Natural killer cell (primary cell): ENCODE data around the gene SLC35F1. TPM values are rescaled to one million over a fixed set of nuclear protein-coding genes. Genes with fewer than 3 reads are reported as not detected.

Source experiments
- ATAC-seq, 3 donors: fragments of 150-1000 bp in 2 of 3; fragments of 200-7000 bp in 1 of 3; cut with Tn5 transposase; 1 replicate in 1 of 3; 2 replicates in 2 of 3; pipeline ENCODE4 v1.10.0; 2021; ENCODE audit warnings: mild to moderate bottlenecking in 2 of 3, moderate library complexity in 2 of 3
- DNase-seq, 2 donors: peaks; one replicate each; pipeline versions ENCODE4 v3.0.0 to v3.0.0-alpha.2; 2013 to 2021; ENCODE audit warnings: mixed read lengths in 1 of 2
- H3K27ac ChIP-seq: one replicate; pipeline ENCODE4 v1.5.1; 2013; ENCODE audit warnings: mild to moderate bottlenecking, low read length
- H3K27me3 ChIP-seq: one replicate; pipeline ENCODE4 v1.6.1; 2013; ENCODE audit warnings: low read length; ENCODE audit not compliant: control insufficient read depth, insufficient read depth
- H3K36me3 ChIP-seq: one replicate; pipeline ENCODE4 v1.6.1; 2013; ENCODE audit warnings: low read length; ENCODE audit not compliant: control insufficient read depth, insufficient read depth
- H3K4me1 ChIP-seq: one replicate; pipeline ENCODE4 v1.6.1; 2013; ENCODE audit warnings: low read length; ENCODE audit not compliant: control insufficient read depth, insufficient read depth
- H3K4me3 ChIP-seq: one replicate; pipeline ENCODE4 v1.5.1; 2013; ENCODE audit warnings: low read length
- H3K9me3 ChIP-seq: one replicate; pipeline ENCODE4 v1.6.1; 2013; ENCODE audit warnings: low read length; ENCODE audit not compliant: control insufficient read depth, insufficient read depth
- H3K27ac Mint-ChIP-seq, 2 donors: one replicate each; pipeline ENCODE4 v1.8.0; 2022; ENCODE audit warnings: mild to moderate bottlenecking in 2 of 2, mixed read lengths in 2 of 2, moderate library complexity in 1 of 2
- H3K27me3 Mint-ChIP-seq, 2 donors: one replicate each; pipeline ENCODE4 v1.8.0; 2022; ENCODE audit warnings: low read depth in 2 of 2, mixed read lengths in 2 of 2
- H3K36me3 Mint-ChIP-seq: one replicate; pipeline ENCODE4 v1.8.0; 2022; ENCODE audit warnings: mixed read lengths
- H3K4me1 Mint-ChIP-seq, 2 donors: one replicate each; pipeline ENCODE4 v1.8.0; 2022; ENCODE audit warnings: mixed read lengths in 2 of 2
- H3K4me3 Mint-ChIP-seq: one replicate; pipeline ENCODE4 v1.8.0; 2022; ENCODE audit warnings: mild to moderate bottlenecking, moderate library complexity, mixed read lengths
- H3K9me3 Mint-ChIP-seq, 2 donors: one replicate each; pipeline ENCODE4 v1.8.0; 2022; ENCODE audit warnings: mixed read lengths in 2 of 2
- WGBS: methylation state at CpG from one replicate; pipeline ENCODE4 v1.1.7; 2013; ENCODE audit warnings: missing lambda C conversion rate; ENCODE audit not compliant: insufficient coverage; 5-methylcytosine and 5-hydroxymethylcytosine counted together
- intact Hi-C: fragments of 100-400 bp; cut with micrococcal nuclease; formaldehyde crosslinking; loops from one replicate; pipeline ENCODE4 v1.14.2; 2022
- total RNA-seq, 4 donors: library from RNA; stranded (reverse); fragments of 120-200 nt in 1 of 4; gene quantifications; one replicate each; pipeline versions ENCODE4 v1.2.3 to v1.2.4, GENCODE V29; 2013 to 2022
- TF ChIP-seq, protein P1 (sequence below): fragments of 200-600 bp; IDR thresholded peaks from one replicate; pipeline ENCODE4 v1.8.0; 2022; ENCODE audit warnings: antibody characterized with exemption

Gene SLC35F1
- total RNA-seq, 3 donors from 2014 or later (not counting 1 experiment from before 2014, with no cell fraction given): not detected

DNA sequence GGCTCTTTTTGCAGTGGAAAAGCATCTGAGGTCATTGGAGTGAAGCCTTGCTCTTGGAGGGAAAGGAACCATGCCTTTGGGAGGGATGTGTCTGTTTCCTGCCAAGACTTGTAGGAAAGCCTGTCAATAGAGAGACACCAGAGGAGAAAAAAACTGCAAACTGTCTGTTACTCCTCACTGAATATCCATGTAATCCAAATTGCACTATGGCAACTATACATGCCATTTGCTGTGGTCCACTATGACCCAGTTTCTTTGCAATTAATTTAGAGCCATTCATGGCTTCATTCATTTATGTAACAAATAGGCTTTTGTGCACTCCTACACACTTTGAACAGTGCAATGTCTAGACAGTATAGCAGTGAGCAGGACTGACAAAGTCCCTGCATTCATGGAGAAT, 296.5 kb downstream of the SLC35F1 start:
- Mint-ChIP-seq H3K36me3 (no peaks in the 10 kb centered on the region), H3K9me3 (peaks cover 0 to 2% of the 10 kb centered on the region in 2 donors), H3K27ac (no peak overlapping the region), H3K4me1 (no peaks in the 10 kb centered on the region), H3K27me3 (peaks cover 0 to 6% of the 10 kb centered on the region in 2 donors), H3K4me3 (no peak overlapping the region)
- no peak overlapping the region for H3K4me3 ChIP-seq
- no peak for DNase-seq
- no peak overlapping the region for H3K27ac ChIP-seq
- H3K9me3 ChIP-seq: no peaks in the 10 kb centered on the region
- no peaks in the 10 kb centered on the region for H3K36me3 ChIP-seq
- no peaks in the 10 kb centered on the region for H3K4me1 ChIP-seq
- H3K27me3 ChIP-seq: no peaks in the 10 kb centered on the region
- ATAC-seq: no peak
- TF ChIP-seq, protein P1, sequence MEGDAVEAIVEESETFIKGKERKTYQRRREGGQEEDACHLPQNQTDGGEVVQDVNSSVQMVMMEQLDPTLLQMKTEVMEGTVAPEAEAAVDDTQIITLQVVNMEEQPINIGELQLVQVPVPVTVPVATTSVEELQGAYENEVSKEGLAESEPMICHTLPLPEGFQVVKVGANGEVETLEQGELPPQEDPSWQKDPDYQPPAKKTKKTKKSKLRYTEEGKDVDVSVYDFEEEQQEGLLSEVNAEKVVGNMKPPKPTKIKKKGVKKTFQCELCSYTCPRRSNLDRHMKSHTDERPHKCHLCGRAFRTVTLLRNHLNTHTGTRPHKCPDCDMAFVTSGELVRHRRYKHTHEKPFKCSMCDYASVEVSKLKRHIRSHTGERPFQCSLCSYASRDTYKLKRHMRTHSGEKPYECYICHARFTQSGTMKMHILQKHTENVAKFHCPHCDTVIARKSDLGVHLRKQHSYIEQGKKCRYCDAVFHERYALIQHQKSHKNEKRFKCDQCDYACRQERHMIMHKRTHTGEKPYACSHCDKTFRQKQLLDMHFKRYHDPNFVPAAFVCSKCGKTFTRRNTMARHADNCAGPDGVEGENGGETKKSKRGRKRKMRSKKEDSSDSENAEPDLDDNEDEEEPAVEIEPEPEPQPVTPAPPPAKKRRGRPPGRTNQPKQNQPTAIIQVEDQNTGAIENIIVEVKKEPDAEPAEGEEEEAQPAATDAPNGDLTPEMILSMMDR: no peak
- intact Hi-C loops: no loop called here

DNA sequence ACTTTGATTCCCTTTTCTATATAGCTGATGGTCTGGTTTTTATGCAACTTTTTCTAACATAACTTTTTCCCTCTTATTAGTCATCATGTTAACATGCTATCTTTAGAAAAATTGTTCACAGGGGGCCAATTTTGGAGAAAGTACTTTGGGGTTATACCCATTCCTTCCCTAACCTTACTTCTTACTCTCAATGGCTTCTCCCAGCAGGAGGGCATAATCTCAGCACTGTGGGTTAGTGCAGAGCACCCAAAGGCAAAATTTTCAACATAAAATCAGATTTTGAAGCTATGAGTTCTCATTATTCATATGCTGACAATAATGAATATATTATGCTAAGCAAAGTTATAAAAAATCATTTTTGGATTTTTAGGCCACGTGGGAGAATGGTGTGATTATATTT, 299.2 kb downstream of the SLC35F1 start:
- no peaks in the 10 kb centered on the region for H3K4me1 ChIP-seq
- Mint-ChIP-seq H3K27me3 (peaks cover 0 to 3% of the 10 kb centered on the region in 2 donors), H3K36me3 (no peaks in the 10 kb centered on the region), H3K9me3 (peaks cover 0 to 2% of the 10 kb centered on the region in 2 donors), H3K4me3 (no peak overlapping the region), H3K4me1 (no peaks in the 10 kb centered on the region), H3K27ac (no peak overlapping the region)
- intact Hi-C loops: no loop called here
- TF ChIP-seq, protein P1: no peak
- DNase-seq (no peak), ATAC-seq (no peak)
- H3K4me3 ChIP-seq: no peak overlapping the region
- WGBS: no CpG with 5 or more reads among the region's 1 CpG
- H3K36me3 ChIP-seq: no peaks in the 10 kb centered on the region
- H3K27ac ChIP-seq: no peak overlapping the region
- no peaks in the 10 kb centered on the region for H3K27me3 ChIP-seq
- H3K9me3 ChIP-seq: no peaks in the 10 kb centered on the region

DNA sequence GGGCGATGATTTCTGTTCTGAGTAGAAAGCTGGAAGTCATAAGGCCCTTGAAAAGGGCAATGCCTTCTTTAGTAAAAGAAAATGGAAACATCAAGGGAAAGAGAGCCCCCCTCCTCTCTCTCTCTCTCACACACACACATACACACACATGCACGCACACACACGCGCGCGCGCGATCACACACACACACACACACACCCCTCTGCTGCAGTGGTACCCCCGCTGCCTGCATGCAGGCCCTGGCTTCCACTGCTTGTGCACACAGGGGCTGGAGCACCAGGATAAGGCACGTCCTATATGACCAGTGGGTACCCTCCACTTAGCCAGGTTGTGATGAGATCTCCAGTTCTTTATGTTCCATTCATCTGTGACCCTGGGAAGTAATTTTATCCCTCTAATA, 300.9 kb downstream of the SLC35F1 start:
- no peak for DNase-seq
- Histone ChIP-seq H3K9me3 (no peaks in the 10 kb centered on the region), H3K4me3 (no peak overlapping the region), H3K27ac (no peak overlapping the region), H3K36me3 (no peaks in the 10 kb centered on the region), H3K4me1 (no peaks in the 10 kb centered on the region), H3K27me3 (no peaks in the 10 kb centered on the region)
- Mint-ChIP-seq H3K27me3 (peaks cover 0 to 3% of the 10 kb centered on the region in 2 donors), H3K36me3 (no peaks in the 10 kb centered on the region), H3K4me3 (no peak overlapping the region), H3K9me3 (peaks cover 0 to 2% of the 10 kb centered on the region in 2 donors), H3K27ac (no peak overlapping the region), H3K4me1 (no peaks in the 10 kb centered on the region)
- intact Hi-C loops: no loop called here
- 92% methylated on average over 9 of the region's 10 CpGs for WGBS
- TF ChIP-seq, protein P1: no peak
- ATAC-seq: no peak

DNA sequence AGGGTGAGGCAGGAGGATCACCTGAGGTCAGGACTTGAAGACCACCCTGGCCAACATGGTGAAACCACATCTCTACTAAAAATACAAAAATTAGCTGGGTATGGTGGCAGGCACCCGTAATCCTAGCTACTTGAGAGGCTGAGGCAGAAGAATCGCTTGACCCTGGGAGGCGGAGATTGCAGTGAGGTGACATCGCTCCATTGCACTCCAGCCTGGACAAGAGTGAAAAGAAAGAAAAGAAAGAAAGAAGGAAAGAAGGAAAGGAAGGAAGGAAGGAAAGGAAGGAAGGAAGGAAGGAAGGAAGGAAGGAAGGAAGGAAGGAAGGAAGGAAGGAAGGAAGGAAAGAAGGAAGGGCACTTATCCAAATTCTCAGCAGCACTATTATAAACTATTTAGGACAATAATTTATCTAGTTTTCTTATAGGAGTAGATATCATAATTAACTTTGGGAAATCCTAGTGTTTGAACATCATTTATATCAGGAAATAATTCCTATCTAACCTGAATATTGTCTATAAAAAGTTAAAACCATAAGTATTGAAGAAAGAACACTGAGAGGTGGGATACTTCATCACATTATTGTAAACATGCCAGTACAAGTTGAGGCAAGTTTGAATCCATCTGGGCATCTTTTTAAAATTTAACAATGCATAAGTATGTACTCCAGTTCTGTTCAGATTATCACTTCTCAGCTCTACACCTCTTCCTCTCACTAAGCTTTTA, 305.5 kb downstream of the SLC35F1 start:
- Mint-ChIP-seq H3K27me3 (peaks cover 0 to 3% of the 10 kb centered on the region in 2 donors), H3K4me3 (no peak overlapping the region), H3K9me3 (no peaks in the 10 kb centered on the region), H3K36me3 (no peaks in the 10 kb centered on the region), H3K27ac (no peak overlapping the region), H3K4me1 (no peaks in the 10 kb centered on the region)
- no peaks in the 10 kb centered on the region for H3K4me1 ChIP-seq
- WGBS: 93% methylated on average over 4 of the region's 4 CpGs
- no peaks in the 10 kb centered on the region for H3K9me3 ChIP-seq
- ATAC-seq (no peak), DNase-seq (no peak)
- no peaks in the 10 kb centered on the region for H3K27me3 ChIP-seq
- no peak overlapping the region for H3K27ac ChIP-seq
- H3K4me3 ChIP-seq: no peak overlapping the region
- TF ChIP-seq, protein P1: no peak
- H3K36me3 ChIP-seq: no peaks in the 10 kb centered on the region
- intact Hi-C loops: no loop called here
